HCT116 (cell line): ENCODE results near the gene SH2D2A. TPM values are rescaled to one million over a fixed set of nuclear protein-coding genes. Genes with fewer than 3 reads are reported as not detected.

ENCODE experiments used
- ATAC-seq: fragments of 200-7000 bp; cut with Tn5 transposase; 2 replicates; pipeline ENCODE4 v1.9.1; 2020; ENCODE audit warnings: mild to moderate bottlenecking, moderate library complexity
- BruUV-seq: library from RNA; stranded (reverse); fragments of 400-500 nt; replicated peaks from 2 replicates; lab custom pipeline; 2021; lab: Mats Ljungman, UMichigan
- CTCF ChIA-PET: fragments of 300-600 bp; sonication (Branson Sonifier 250); formaldehyde crosslinking; loops from one replicate; lab custom pipeline; 2021; ENCODE audit warnings: antibody characterized with exemption; lab: Charles Lee
- POLR2A ChIA-PET: fragments of 300-600, 350-600 bp; sonication (Branson Sonifier 250); formaldehyde crosslinking; loops from one replicate; lab custom pipeline; 2021; ENCODE audit warnings: antibody characterized with exemption; lab: Charles Lee
- RAD21 ChIA-PET, 2 experiments: fragments of 300-600 bp; sonication (Branson Sonifier 250); formaldehyde crosslinking; loops; one replicate each; lab custom pipeline; 2023; ENCODE audit warnings: low total read pairs in 2 of 2; ENCODE audit not compliant: uncharacterized antibody in 2 of 2, unreplicated experiment in 2 of 2, low non-redundant PET in 1 of 2; lab: Charles Lee
- DNase-seq: peaks from one replicate; pipeline ENCODE4 v3.0.0-alpha.2; 2010; ENCODE audit warnings: low read depth, low spot score
- H2AFZ ChIP-seq: fragments of 200-600 bp; shearing (Covaris generic), sonication (generic); 2 replicates; pipeline ENCODE4 v1.6.1; 2017; ENCODE audit warnings: low read depth, mixed run types, mixed read lengths, antibody characterized with exemption, low read length; ENCODE audit not compliant: poor library complexity, severe bottlenecking
- H3K27ac ChIP-seq: 2 replicates; pipeline ENCODE4 v1.5.1; 2012; ENCODE audit warnings: low read depth, low read length
- H3K27me3 ChIP-seq: fragments of 200-600 bp; sonication (generic); 2 replicates; pipeline ENCODE4 v1.6.1; 2016; ENCODE audit warnings: mixed run types, low read length, mixed read lengths; ENCODE audit not compliant: insufficient read depth
- H3K36me3 ChIP-seq, 2 experiments: fragments of 200-500 bp in 1 of 2; fragments of 200-600 bp in 1 of 2; sonication (Bioruptor generic) in 1 of 2; sonication (generic) in 1 of 2; 2 replicates each; pipeline versions ENCODE4 v1.5.1 to v1.6.1; 2014 to 2016; ENCODE audit warnings: low read length in 2 of 2, inconsistent platforms in 1 of 2, mixed read lengths in 1 of 2, mixed run types in 1 of 2; ENCODE audit not compliant: insufficient read depth in 2 of 2, control insufficient read depth in 1 of 2
- H3K4me1 ChIP-seq, 2 experiments: fragments of 200-600 bp in 1 of 2; sonication (generic) in 1 of 2; 2 replicates each; pipeline versions ENCODE4 v1.5.1 to v1.6.1; 2012 to 2017; ENCODE audit warnings: low read length in 2 of 2, inconsistent platforms in 1 of 2, mild to moderate bottlenecking in 1 of 2, mixed read lengths in 1 of 2, mixed run types in 1 of 2, moderate library complexity in 1 of 2; ENCODE audit not compliant: insufficient read depth in 2 of 2, control insufficient read depth in 1 of 2
- H3K4me2 ChIP-seq: fragments of 200-600 bp; sonication (generic); 2 replicates; pipeline ENCODE4 v1.6.1; 2017; ENCODE audit warnings: mixed run types, low read length, mixed read lengths
- H3K4me3 ChIP-seq, 2 experiments: fragments of 200-600 bp in 1 of 2; sonication (generic) in 1 of 2; replicated peaks in 1 of 2; 2 replicates each; pipeline ENCODE4 v1.5.1; 2011 to 2016; ENCODE audit warnings: low read length in 2 of 2, control low read depth in 1 of 2, low read depth in 1 of 2, mild to moderate bottlenecking in 1 of 2, mixed read lengths in 1 of 2, mixed run types in 1 of 2
- H3K79me2 ChIP-seq: fragments of 200-600 bp; sonication (generic); 2 replicates; pipeline ENCODE4 v1.6.1; 2017; ENCODE audit warnings: mild to moderate bottlenecking, mixed run types, low read length, moderate library complexity, mixed read lengths; ENCODE audit not compliant: insufficient read depth
- H3K9ac ChIP-seq: fragments of 200-600 bp; sonication (generic); 2 replicates; pipeline ENCODE4 v1.6.1; 2016; ENCODE audit warnings: low read length, mixed read lengths
- H3K9me2 ChIP-seq: fragments of 200-600 bp; sonication (generic), shearing (Covaris generic); 2 replicates; pipeline ENCODE4 v1.6.1; 2017; ENCODE audit warnings: mixed run types, mild to moderate bottlenecking, moderate library complexity; ENCODE audit not compliant: insufficient read depth
- H3K9me3 ChIP-seq, 2 experiments: fragments of 200-500 bp in 1 of 2; fragments of 200-600 bp in 1 of 2; sonication (Bioruptor generic) in 1 of 2; sonication (generic) in 1 of 2; 2 replicates each; pipeline ENCODE4 v1.6.1; 2014 to 2017; ENCODE audit warnings: low read length in 2 of 2, mixed read lengths in 2 of 2, inconsistent platforms in 1 of 2, low read depth in 1 of 2, mild to moderate bottlenecking in 1 of 2, mixed run types in 1 of 2, moderate library complexity in 1 of 2; ENCODE audit not compliant: control insufficient read depth in 1 of 2, insufficient read depth in 1 of 2
- H4K20me1 ChIP-seq: fragments of 200-600 bp; sonication (generic), shearing (Covaris generic); 2 replicates; pipeline ENCODE4 v1.6.1; 2017; ENCODE audit warnings: mixed run types, mild to moderate bottlenecking, moderate library complexity; ENCODE audit not compliant: insufficient read depth
- CBX3 ChIP-seq: IDR thresholded peaks from 2 replicates; pipeline ENCODE4 v1.6.1; 2012; ENCODE audit warnings: low read depth
- CEBPB ChIP-seq: IDR thresholded peaks from 2 replicates; pipeline ENCODE4 v1.6.1; 2012; ENCODE audit warnings: low read depth
- EZH2phosphoT487 ChIP-seq: fragments of 200-600 bp; IDR thresholded peaks from 2 replicates; pipeline ENCODE4 v1.6.1; 2018; ENCODE audit warnings: antibody characterized with exemption, borderline replicate concordance
- POLR2A ChIP-seq: IDR thresholded peaks from 2 replicates; pipeline ENCODE4 v1.7.0; 2011; ENCODE audit warnings: borderline replicate concordance; ENCODE audit not compliant: insufficient read depth, insufficient read length; ENCODE audit errors: extremely low read depth
- POLR2AphosphoS5 ChIP-seq: IDR thresholded peaks from 2 replicates; pipeline ENCODE4 v1.6.1; 2011; ENCODE audit warnings: mild to moderate bottlenecking, low read depth, low read length, moderate library complexity
- RAD21 ChIP-seq: IDR thresholded peaks from 2 replicates; pipeline ENCODE4 v1.6.1; 2012; ENCODE audit warnings: low read depth, mild to moderate bottlenecking
- SP1 ChIP-seq: IDR thresholded peaks from 2 replicates; pipeline ENCODE4 v1.6.1; 2012; ENCODE audit warnings: low read depth
- SRF ChIP-seq: IDR thresholded peaks from 2 replicates; pipeline ENCODE4 v1.6.1; 2012; ENCODE audit warnings: low read depth
- TCF7L2 ChIP-seq: IDR thresholded peaks from 2 replicates; pipeline ENCODE4 v1.7.0; 2011; ENCODE audit warnings: borderline replicate concordance, inconsistent platforms; ENCODE audit not compliant: insufficient read depth, insufficient read length; ENCODE audit errors: extremely low read depth
- YY1 ChIP-seq: IDR thresholded peaks from 2 replicates; pipeline ENCODE4 v1.6.1; 2011; ENCODE audit warnings: low read length, low read depth, moderate library complexity, mild to moderate bottlenecking; ENCODE audit not compliant: insufficient replicate concordance; ENCODE audit errors: extremely low read depth
- ZNF274 ChIP-seq: fragments of 200-500 bp; sonication (Bioruptor generic); IDR thresholded peaks from 2 replicates; pipeline ENCODE4 v1.6.1; 2014; ENCODE audit warnings: mild to moderate bottlenecking, low read depth, low read length, inconsistent platforms
- intact Hi-C: fragments of 100-400 bp; cut with micrococcal nuclease; formaldehyde crosslinking; loops from 2 replicates; pipeline ENCODE4 v1.10.0; 2022
- total RNA-seq: library from RNA; stranded (reverse); gene quantifications from one replicate; pipeline ENCODE4 v1.2.1, GENCODE V29; 2021; ENCODE audit not compliant: unreplicated experiment
- TF ChIP-seq, protein P1 (sequence below): IDR thresholded peaks from 2 replicates; pipeline ENCODE4 v1.6.1; 2012
- TF ChIP-seq, protein P2 (sequence below): IDR thresholded peaks from 2 replicates; pipeline ENCODE4 v1.6.1; 2012
- TF ChIP-seq, protein P3 (sequence below), 3 experiments: fragments of 200-600 bp in 1 of 3; sonication (generic) in 1 of 3; IDR thresholded peaks in 2 of 3; conservative IDR thresholded peaks in 1 of 3; 2 replicates each; pipeline ENCODE4 v1.5.1; 2012 to 2017; ENCODE audit warnings: low read depth in 2 of 3, low read length in 2 of 3, antibody characterized with exemption in 1 of 3, borderline replicate concordance in 1 of 3, control low read depth in 1 of 3, mild to moderate bottlenecking in 1 of 3, mixed read lengths in 1 of 3, mixed run types in 1 of 3, moderate library complexity in 1 of 3; ENCODE audit not compliant: insufficient read depth in 1 of 3

SH2D2A gene
- total RNA-seq, 1 experiment from 2014 or later: 4.8 TPM

DNA sequence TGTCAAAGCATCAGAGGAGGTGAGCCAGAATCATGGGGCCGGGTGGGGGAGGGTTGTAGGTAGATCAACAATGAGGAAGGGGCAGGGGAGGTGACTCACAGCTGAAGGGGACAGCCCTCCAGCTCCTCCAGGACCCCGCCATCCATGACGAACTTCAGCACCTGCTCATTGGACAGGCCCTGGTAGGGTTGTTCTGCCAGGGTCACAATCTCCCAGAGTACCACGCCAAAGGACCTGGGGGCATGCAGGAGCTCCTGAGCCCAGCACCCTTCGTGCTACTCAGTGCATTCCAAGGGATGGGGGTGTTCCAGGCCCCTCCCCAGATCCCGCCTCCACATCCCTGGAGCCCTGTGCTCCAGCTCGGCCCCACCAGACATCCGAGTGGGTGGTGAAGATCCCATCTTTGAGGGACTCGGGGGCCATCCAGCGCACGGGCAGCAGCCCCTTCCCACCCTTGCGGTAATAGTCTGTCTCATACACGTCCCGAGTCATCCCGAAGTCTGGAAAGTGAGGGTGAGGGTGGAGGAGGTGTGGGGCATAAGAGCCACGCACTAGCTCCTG, 24.7 kb upstream of the SH2D2A start:
- Histone ChIP-seq H2AFZ (no peak overlapping the region), H3K4me3 (no peak overlapping the region), H3K9ac (no peak overlapping the region), H3K9me2 (no peaks in the 10 kb centered on the region), H3K27me3 (no peaks in the 10 kb centered on the region), H4K20me1 (no peaks in the 10 kb centered on the region), H3K36me3 (no peaks in the 10 kb centered on the region), H3K9me3 (no peaks in the 10 kb centered on the region), H3K27ac (no peak overlapping the region), H3K4me2 (no peak overlapping the region), H3K4me1 (no peaks in the 10 kb centered on the region), H3K79me2 (no peaks in the 10 kb centered on the region)
- no peak for TF ChIP-seq POLR2A
- no peak for TF ChIP-seq SRF
- TF ChIP-seq YY1: no peak
- TF ChIP-seq, protein P1, sequence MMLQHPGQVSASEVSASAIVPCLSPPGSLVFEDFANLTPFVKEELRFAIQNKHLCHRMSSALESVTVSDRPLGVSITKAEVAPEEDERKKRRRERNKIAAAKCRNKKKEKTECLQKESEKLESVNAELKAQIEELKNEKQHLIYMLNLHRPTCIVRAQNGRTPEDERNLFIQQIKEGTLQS: no peak
- no peak for TF ChIP-seq RAD21
- TF ChIP-seq, protein P2, sequence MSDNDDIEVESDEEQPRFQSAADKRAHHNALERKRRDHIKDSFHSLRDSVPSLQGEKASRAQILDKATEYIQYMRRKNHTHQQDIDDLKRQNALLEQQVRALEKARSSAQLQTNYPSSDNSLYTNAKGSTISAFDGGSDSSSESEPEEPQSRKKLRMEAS: no peak
- DNase-seq (no peak), ATAC-seq (no peak)
- POLR2A ChIA-PET: no interaction called here
- intact Hi-C loops: no loop called here
- CTCF ChIA-PET: interaction anchor here (1.3 kb wide), 1 partner anchor 86 kb away, joined by 3 read pairs; no protein-coding TSS in a partner anchor
- RAD21 ChIA-PET: no interaction called here
- BruUV-seq: no TSS peak

DNA sequence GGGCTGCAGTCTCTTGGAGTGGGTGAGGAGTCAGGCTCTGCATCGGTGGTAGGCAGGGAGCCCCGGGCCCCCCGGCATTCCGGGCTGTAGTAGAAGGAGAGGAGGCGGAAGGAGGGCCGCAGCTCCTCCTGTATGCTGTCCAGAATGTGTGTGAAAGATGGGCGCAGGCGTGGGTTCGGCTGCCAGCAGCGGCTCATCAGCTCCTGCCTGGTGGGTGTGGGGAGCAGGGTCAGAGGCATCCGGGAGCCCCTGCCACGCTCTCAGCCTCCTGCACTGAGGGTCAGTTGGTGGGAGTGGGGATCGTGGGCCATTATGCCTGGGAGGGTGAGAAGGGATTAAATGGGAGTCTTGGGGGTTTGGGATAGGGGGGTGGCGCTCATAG, 24.2 kb upstream of the SH2D2A start:
- Histone ChIP-seq H3K4me3 (no peak overlapping the region), H3K79me2 (no peaks in the 10 kb centered on the region), H3K9me3 (no peaks in the 10 kb centered on the region), H3K36me3 (no peaks in the 10 kb centered on the region), H3K9ac (no peak overlapping the region), H3K9me2 (no peaks in the 10 kb centered on the region), H3K27ac (no peak overlapping the region), H3K4me2 (no peak overlapping the region), H4K20me1 (no peaks in the 10 kb centered on the region), H3K4me1 (no peaks in the 10 kb centered on the region), H3K27me3 (no peaks in the 10 kb centered on the region), H2AFZ (no peak overlapping the region)
- ChIA-PET CTCF (interaction anchor here (1.3 kb wide), 1 partner anchor 87 kb away, joined by 3 read pairs; no protein-coding TSS in a partner anchor), RAD21 (no interaction called here), POLR2A (no interaction called here)
- ATAC-seq: no peak
- intact Hi-C loops: no loop called here
- DNase-seq: no peak
- no TSS peak for BruUV-seq
- TF ChIP-seq SRF (no peak), TCF7L2 (no peak), EZH2phosphoT487 (no peak), CEBPB (no peak), ZNF274 (no peak), POLR2A (no peak), CBX3 (no peak), POLR2AphosphoS5 (no peak), YY1 (no peak), SP1 (no peak)
- TF ChIP-seq, protein P1: no peak
- TF ChIP-seq, protein P3, sequence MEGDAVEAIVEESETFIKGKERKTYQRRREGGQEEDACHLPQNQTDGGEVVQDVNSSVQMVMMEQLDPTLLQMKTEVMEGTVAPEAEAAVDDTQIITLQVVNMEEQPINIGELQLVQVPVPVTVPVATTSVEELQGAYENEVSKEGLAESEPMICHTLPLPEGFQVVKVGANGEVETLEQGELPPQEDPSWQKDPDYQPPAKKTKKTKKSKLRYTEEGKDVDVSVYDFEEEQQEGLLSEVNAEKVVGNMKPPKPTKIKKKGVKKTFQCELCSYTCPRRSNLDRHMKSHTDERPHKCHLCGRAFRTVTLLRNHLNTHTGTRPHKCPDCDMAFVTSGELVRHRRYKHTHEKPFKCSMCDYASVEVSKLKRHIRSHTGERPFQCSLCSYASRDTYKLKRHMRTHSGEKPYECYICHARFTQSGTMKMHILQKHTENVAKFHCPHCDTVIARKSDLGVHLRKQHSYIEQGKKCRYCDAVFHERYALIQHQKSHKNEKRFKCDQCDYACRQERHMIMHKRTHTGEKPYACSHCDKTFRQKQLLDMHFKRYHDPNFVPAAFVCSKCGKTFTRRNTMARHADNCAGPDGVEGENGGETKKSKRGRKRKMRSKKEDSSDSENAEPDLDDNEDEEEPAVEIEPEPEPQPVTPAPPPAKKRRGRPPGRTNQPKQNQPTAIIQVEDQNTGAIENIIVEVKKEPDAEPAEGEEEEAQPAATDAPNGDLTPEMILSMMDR (IDR thresholded peaks at IDR 0.05 in 2 of 3, conservative IDR thresholded peaks at IDR 0.05 in 1 of 3; ENCODE audit: borderline replicate concordance in 1 of 3, insufficient read depth in 1 of 3, low read depth in 2 of 3, low read length in 2 of 3): no peak
- TF ChIP-seq, protein P2: no peak
